Suprapubic skin (tissue), 4 donors: Measurements from ENCODE around the gene ANKRD63. TPM values are rescaled to one million over a fixed set of nuclear protein-coding genes. Genes with fewer than 3 reads are reported as not detected.

Experiments
- DNase-seq, 2 donors: peaks; one replicate each; pipeline ENCODE4 v3.0.0-alpha.2; 2019; ENCODE audit warnings: low spot score in 2 of 2
- H3K27ac ChIP-seq: fragments of 200-600 bp; sonication (generic); one replicate; pipeline ENCODE4 v1.5.1; 2019
- H3K27me3 ChIP-seq: fragments of 200-600 bp; sonication (generic); one replicate; pipeline ENCODE4 v1.5.1; 2019
- H3K36me3 ChIP-seq: fragments of 200-600 bp; sonication (generic); one replicate; pipeline ENCODE4 v1.5.1; 2019
- H3K4me1 ChIP-seq: fragments of 200-600 bp; sonication (generic); one replicate; pipeline ENCODE4 v1.5.1; 2019
- H3K4me3 ChIP-seq: fragments of 200-600 bp; sonication (generic); one replicate; pipeline ENCODE4 v1.5.1; 2019; ENCODE audit warnings: mild to moderate bottlenecking
- H3K9me3 ChIP-seq: fragments of 200-600 bp; sonication (generic); one replicate; pipeline ENCODE4 v1.5.1; 2019
- EP300 ChIP-seq: sonication (generic); formaldehyde crosslinking; IDR thresholded peaks from one replicate; pipeline ENCODE4 v1.6.1; 2017; ENCODE audit warnings: antibody characterized with exemption
- POLR2A ChIP-seq, 2 donors: fragments of 450-650 bp; IDR thresholded peaks; one replicate each; pipeline ENCODE4 v1.6.1; 2017; ENCODE audit warnings: antibody characterized with exemption in 2 of 2, mild to moderate bottlenecking in 2 of 2, moderate library complexity in 2 of 2
- POLR2AphosphoS5 ChIP-seq, 3 donors: sonication (generic); formaldehyde crosslinking; IDR thresholded peaks; one replicate each; pipeline ENCODE4 v1.6.1; 2017; ENCODE audit warnings: antibody characterized with exemption in 3 of 3
- whole genome bisulfite sequencing: methylation state at CpG from one replicate; pipeline ENCODE4 v1.1.5; 2018; 5-methylcytosine and 5-hydroxymethylcytosine counted together
- total RNA-seq, 4 donors: library from RNA; depleted of rRNA; stranded (reverse); fragments of >200 nt; gene quantifications; one replicate each; pipeline ENCODE4 v1.1.0, GENCODE V29; 2016
- TF ChIP-seq, protein P1 (sequence below), 2 donors: fragments of 200-600 bp in 1 of 2; fragments of 450-650 bp in 1 of 2; sonication (generic) in 1 of 2; IDR thresholded peaks; one replicate each; pipeline ENCODE4 v1.5.1; 2016 to 2019; ENCODE audit warnings: antibody characterized with exemption in 2 of 2, mild to moderate bottlenecking in 1 of 2, moderate library complexity in 1 of 2

Gene ANKRD63
- total RNA-seq, 4 donors from 2014 or later = not detected

DNA sequence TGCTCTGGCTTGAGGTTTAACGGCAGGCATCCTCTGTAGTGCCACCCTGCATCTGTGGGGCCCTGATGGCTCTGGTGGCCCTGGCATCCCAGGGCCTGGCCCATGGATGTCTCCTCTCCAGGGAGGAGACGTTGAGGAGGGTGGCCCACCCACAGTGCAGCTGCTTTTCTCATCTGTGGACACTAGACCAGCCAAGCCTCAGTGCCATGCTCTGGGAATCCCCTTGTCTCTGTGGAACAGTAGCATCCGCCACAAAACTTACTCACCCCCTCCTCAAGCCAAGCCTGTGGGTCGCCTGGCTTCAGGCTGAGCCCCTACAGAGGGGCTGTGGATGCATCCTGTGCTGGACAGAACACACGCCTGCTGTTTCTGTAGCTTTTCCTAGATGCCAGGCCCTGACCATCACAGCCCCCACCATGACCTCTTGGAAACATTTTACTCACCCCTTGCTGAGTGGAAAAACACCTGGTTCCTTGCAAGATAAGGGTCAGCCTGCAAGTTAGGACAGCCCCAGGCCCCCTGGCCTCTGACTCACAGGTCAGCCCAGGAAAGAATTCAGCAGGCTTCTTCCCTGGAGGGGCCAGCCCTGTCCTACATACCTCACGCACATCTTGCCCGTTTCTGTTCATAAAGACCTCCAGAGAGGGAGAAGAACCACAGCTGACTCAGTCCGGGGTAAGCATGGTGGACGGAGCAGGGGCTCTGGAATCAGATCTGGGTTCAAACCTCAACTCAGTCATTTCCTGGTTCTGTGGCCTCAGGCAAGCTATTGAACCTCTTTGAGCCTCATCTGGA is 25.0 kb downstream of the ANKRD63 start:
- 83% methylated on average over 6 of the region's 9 CpGs for WGBS
- TF ChIP-seq EP300 (no peak), POLR2A (IDR thresholded peaks at IDR 0.05) (no peak), POLR2AphosphoS5 (IDR thresholded peaks at IDR 0.05) (no peak)
- TF ChIP-seq, protein P1, sequence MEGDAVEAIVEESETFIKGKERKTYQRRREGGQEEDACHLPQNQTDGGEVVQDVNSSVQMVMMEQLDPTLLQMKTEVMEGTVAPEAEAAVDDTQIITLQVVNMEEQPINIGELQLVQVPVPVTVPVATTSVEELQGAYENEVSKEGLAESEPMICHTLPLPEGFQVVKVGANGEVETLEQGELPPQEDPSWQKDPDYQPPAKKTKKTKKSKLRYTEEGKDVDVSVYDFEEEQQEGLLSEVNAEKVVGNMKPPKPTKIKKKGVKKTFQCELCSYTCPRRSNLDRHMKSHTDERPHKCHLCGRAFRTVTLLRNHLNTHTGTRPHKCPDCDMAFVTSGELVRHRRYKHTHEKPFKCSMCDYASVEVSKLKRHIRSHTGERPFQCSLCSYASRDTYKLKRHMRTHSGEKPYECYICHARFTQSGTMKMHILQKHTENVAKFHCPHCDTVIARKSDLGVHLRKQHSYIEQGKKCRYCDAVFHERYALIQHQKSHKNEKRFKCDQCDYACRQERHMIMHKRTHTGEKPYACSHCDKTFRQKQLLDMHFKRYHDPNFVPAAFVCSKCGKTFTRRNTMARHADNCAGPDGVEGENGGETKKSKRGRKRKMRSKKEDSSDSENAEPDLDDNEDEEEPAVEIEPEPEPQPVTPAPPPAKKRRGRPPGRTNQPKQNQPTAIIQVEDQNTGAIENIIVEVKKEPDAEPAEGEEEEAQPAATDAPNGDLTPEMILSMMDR (IDR thresholded peaks at IDR 0.05) = no peak
- H3K27ac ChIP-seq = no peak overlapping the region
- H3K9me3 ChIP-seq = no peaks in the 10 kb centered on the region
- peaks cover 5% of the 10 kb centered on the region for H3K36me3 ChIP-seq
- H3K4me3 ChIP-seq = no peak overlapping the region
- peaks cover 11% of the 10 kb centered on the region for H3K4me1 ChIP-seq
- DNase-seq = no peak
- H3K27me3 ChIP-seq = peaks cover 2% of the 10 kb centered on the region

DNA sequence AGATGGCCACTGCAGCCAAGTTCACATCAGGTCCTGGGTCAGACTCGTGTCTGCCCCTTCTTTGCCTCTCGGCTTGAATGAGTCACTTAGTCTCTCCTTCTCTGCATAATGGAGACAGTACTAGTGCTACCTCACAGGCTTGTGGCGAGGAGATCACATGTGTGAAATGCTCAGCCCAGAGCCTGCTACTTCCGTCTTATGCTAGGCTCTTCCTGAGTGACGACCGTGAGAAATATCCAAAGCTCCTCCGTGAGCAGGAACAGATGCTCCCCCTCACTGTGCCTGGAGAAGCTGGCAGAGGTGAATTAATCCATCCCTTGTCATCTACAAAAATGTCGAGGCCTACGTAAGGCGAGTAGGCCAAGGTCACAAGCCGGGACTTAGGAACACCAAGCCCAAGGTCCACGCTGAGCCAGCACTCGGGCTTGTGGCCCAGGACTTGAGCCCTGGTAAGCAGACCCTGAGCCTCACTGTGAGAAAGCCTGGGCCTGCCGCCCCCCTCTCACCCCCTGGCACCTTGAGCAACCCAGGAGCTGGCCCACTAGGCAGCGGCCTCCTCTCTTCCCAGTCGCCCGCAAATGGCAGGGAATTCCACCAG is 26.1 kb downstream of the ANKRD63 start:
- 93% methylated on average over 11 of the region's 17 CpGs for WGBS

DNA sequence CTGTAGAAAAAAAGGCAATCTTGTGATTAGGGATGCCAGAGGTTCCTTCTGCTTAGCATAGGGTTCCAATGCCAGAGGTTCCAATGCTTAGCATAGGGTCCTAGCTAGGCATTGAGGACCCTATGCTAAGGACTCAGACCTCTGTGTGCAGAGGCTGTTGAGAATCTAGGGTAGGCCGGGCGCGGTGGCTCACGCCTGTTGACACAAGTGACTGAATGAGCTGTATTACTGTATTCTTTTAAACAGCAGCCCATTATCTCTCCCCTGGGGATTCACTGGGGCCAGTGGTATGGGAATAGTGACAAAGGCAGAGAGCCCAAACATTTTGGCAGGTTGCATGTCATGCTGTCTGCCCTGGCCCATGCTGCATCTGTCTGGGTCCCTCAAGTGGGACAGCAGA is 27.8 kb downstream of the ANKRD63 start:
- DNase-seq = no peak
- Histone ChIP-seq H3K4me3 (no peak overlapping the region), H3K9me3 (no peaks in the 10 kb centered on the region), H3K27ac (no peak overlapping the region), H3K4me1 (peaks cover 30% of the 10 kb centered on the region), H3K27me3 (peaks cover 2% of the 10 kb centered on the region), H3K36me3 (peaks cover 5% of the 10 kb centered on the region)
- TF ChIP-seq POLR2AphosphoS5 (IDR thresholded peaks at IDR 0.05) = no peak
- TF ChIP-seq, protein P1 (IDR thresholded peaks at IDR 0.05) = no peak
- TF ChIP-seq EP300 = no peak
- TF ChIP-seq POLR2A (IDR thresholded peaks at IDR 0.05) = no peak
- 60% methylated on average over 3 of the region's 4 CpGs for WGBS

More for the DNA sequence above, 26.1 kb downstream of the ANKRD63 start:
- no peaks in the 10 kb centered on the region for H3K9me3 ChIP-seq
- H3K4me3 ChIP-seq = no peak overlapping the region
- peaks cover 5% of the 10 kb centered on the region for H3K36me3 ChIP-seq
- TF ChIP-seq, protein P1 (IDR thresholded peaks at IDR 0.05) = no peak
- TF ChIP-seq POLR2A (IDR thresholded peaks at IDR 0.05) = no peak
- no peak for TF ChIP-seq EP300
- no peak for TF ChIP-seq POLR2AphosphoS5 (IDR thresholded peaks at IDR 0.05)
- H3K4me1 ChIP-seq = peaks cover 22% of the 10 kb centered on the region
- DNase-seq = no peak
- peaks cover 2% of the 10 kb centered on the region for H3K27me3 ChIP-seq
- no peak overlapping the region for H3K27ac ChIP-seq

GRCh38 chr15:40254452-40254851 is 28.4 kb downstream of the ANKRD63 start:
- DNase-seq = no peak

More at GRCh38 chr15:40254452-40254851, 28.4 kb downstream of the ANKRD63 start:
- Histone ChIP-seq H3K9me3 (no peaks in the 10 kb centered on the region), H3K4me1 (peaks cover 36% of the 10 kb centered on the region), H3K4me3 (no peak overlapping the region), H3K27me3 (peaks cover 2% of the 10 kb centered on the region), H3K27ac (no peak overlapping the region), H3K36me3 (peaks cover 5% of the 10 kb centered on the region)
- no peak for TF ChIP-seq POLR2AphosphoS5 (IDR thresholded peaks at IDR 0.05)
- no peak for TF ChIP-seq EP300
- TF ChIP-seq, protein P1 (IDR thresholded peaks at IDR 0.05) = no peak
- WGBS = 95% methylated on average over 3 of the region's 3 CpGs
